MM.1S (cell line): ENCODE data around the gene PLEKHH1.

Experiments used
- DNase-seq: peaks from one replicate; pipeline ENCODE4 v3.0.0-alpha.2; 2015
- H2AFZ ChIP-seq: fragments of 300-600 bp; sonication (generic); 2 replicates; pipeline ENCODE4 v1.6.0; 2016; ENCODE audit warnings: antibody characterized with exemption, low read length
- H3F3A ChIP-seq: fragments of 300-600 bp; sonication (generic); 2 replicates; pipeline ENCODE4 v1.6.1; 2016; ENCODE audit warnings: mild to moderate bottlenecking, antibody characterized with exemption, low read length, moderate library complexity, mixed read lengths; ENCODE audit not compliant: insufficient read depth
- H3K27ac ChIP-seq: fragments of 300-600 bp; sonication (generic); 2 replicates; pipeline ENCODE4 v1.5.1; 2016; ENCODE audit warnings: mild to moderate bottlenecking, low read length
- H3K27me3 ChIP-seq: fragments of 300-600 bp; sonication (generic); replicated peaks from 2 replicates; pipeline ENCODE4 v1.6.0; 2016; ENCODE audit warnings: low read length; ENCODE audit not compliant: insufficient read depth
- H3K36me3 ChIP-seq: fragments of 300-600 bp; sonication (generic); replicated peaks from 2 replicates; pipeline ENCODE4 v1.6.1; 2016; ENCODE audit warnings: mild to moderate bottlenecking, low read length, mixed read lengths; ENCODE audit not compliant: insufficient read depth
- H3K4me1 ChIP-seq: fragments of 300-600 bp; sonication (generic); 2 replicates; pipeline ENCODE4 v1.6.1; 2016; ENCODE audit warnings: low read length, mixed read lengths
- H3K4me2 ChIP-seq: fragments of 300-600 bp; sonication (generic); 2 replicates; pipeline ENCODE4 v1.6.0; 2016; ENCODE audit warnings: low read depth, low read length
- H3K4me3 ChIP-seq: fragments of 300-600 bp; sonication (generic); 2 replicates; pipeline ENCODE4 v1.5.1; 2016; ENCODE audit warnings: low read length, mixed read lengths
- H3K79me2 ChIP-seq: fragments of 300-600 bp; sonication (generic); 2 replicates; pipeline ENCODE4 v1.6.1; 2016; ENCODE audit warnings: mixed run types, low read length, mixed read lengths
- H3K9ac ChIP-seq: fragments of 300-600 bp; sonication (generic); 2 replicates; pipeline ENCODE4 v1.6.1; 2016; ENCODE audit warnings: low read length, mixed read lengths
- H3K9me2 ChIP-seq: fragments of 300-600 bp; sonication (generic); replicated peaks from 2 replicates; pipeline ENCODE4 v1.6.1; 2016; ENCODE audit warnings: mild to moderate bottlenecking, low read length, mixed read lengths; ENCODE audit not compliant: insufficient read depth
- H3K9me3 ChIP-seq: fragments of 300-600 bp; sonication (generic); replicated peaks from 2 replicates; pipeline ENCODE4 v1.6.1; 2016; ENCODE audit warnings: mild to moderate bottlenecking, low read length, mixed read lengths; ENCODE audit not compliant: insufficient read depth
- H4K20me1 ChIP-seq: fragments of 300-600 bp; sonication (generic); 2 replicates; pipeline ENCODE4 v1.6.1; 2016; ENCODE audit warnings: mild to moderate bottlenecking, low read length, moderate library complexity, mixed read lengths; ENCODE audit not compliant: insufficient read depth
- CTCF ChIP-seq: fragments of 300-600 bp; sonication (generic); IDR thresholded peaks from 2 replicates; pipeline ENCODE4 v1.5.1; 2016; ENCODE audit warnings: antibody characterized with exemption, low read length, mixed read lengths
- EZH2 ChIP-seq: fragments of 300-600 bp; sonication (generic); optimal IDR thresholded peaks from 2 replicates; pipeline ENCODE3; 2017; ENCODE audit warnings: low read depth, mild to moderate bottlenecking, antibody characterized with exemption, low read length, mixed read lengths
- EZH2phosphoT487 ChIP-seq: fragments of 300-600 bp; sonication (generic); IDR thresholded peaks from 2 replicates; pipeline ENCODE4 v1.6.1; 2018; ENCODE audit warnings: antibody characterized with exemption, low read length

Gene PLEKHH1

GRCh38 chr14:67566908-67567307, 33.8 kb downstream of the PLEKHH1 start:
- Histone ChIP-seq H2AFZ (no peak overlapping the region), H4K20me1 (no peaks in the 10 kb centered on the region), H3K27ac (no peak overlapping the region), H3K9ac (no peak overlapping the region), H3K4me1 (no peaks in the 10 kb centered on the region), H3K4me2 (no peak overlapping the region), H3K36me3 (no peaks in the 10 kb centered on the region), H3K9me3 (no peaks in the 10 kb centered on the region), H3K27me3 (no peaks in the 10 kb centered on the region), H3K9me2 (no peaks in the 10 kb centered on the region), H3K79me2 (no peaks in the 10 kb centered on the region), H3F3A (no peaks in the 10 kb centered on the region), H3K4me3 (no peak overlapping the region)
- DNase-seq = no peak
- TF ChIP-seq CTCF (no peak), EZH2 (no peak), EZH2phosphoT487 (no peak)

- no peaks in the 10 kb centered on the region for H3K36me3 ChIP-seq
- H2AFZ ChIP-seq = no peak overlapping the region
- no peaks in the 10 kb centered on the region for H3K27me3 ChIP-seq
- DNase-seq = no peak
- no peak overlapping the region for H3K9ac ChIP-seq
- no peaks in the 10 kb centered on the region for H3K79me2 ChIP-seq
- no peak overlapping the region for H3K4me2 ChIP-seq
- no peaks in the 10 kb centered on the region for H3K9me3 ChIP-seq
- H3K4me1 ChIP-seq = no peaks in the 10 kb centered on the region
- H4K20me1 ChIP-seq = no peaks in the 10 kb centered on the region
- H3K27ac ChIP-seq = no peak overlapping the region
- H3K4me3 ChIP-seq = no peak overlapping the region
- H3F3A ChIP-seq = no peaks in the 10 kb centered on the region
- no peaks in the 10 kb centered on the region for H3K9me2 ChIP-seq
- TF ChIP-seq CTCF (no peak), EZH2phosphoT487 (no peak), EZH2 (no peak)
Observed at GRCh38 chr14:67567654-67568053, 34.6 kb downstream of the PLEKHH1 start.

- DNase-seq = no peak
- H3K9me2 ChIP-seq = no peaks in the 10 kb centered on the region
- no peak overlapping the region for H3K4me2 ChIP-seq
- H3F3A ChIP-seq = no peaks in the 10 kb centered on the region
- H3K27ac ChIP-seq = no peak overlapping the region
- no peak overlapping the region for H2AFZ ChIP-seq
- H4K20me1 ChIP-seq = no peaks in the 10 kb centered on the region
- no peaks in the 10 kb centered on the region for H3K79me2 ChIP-seq
- H3K9ac ChIP-seq = no peak overlapping the region
- TF ChIP-seq EZH2phosphoT487 = no peak
- no peak for TF ChIP-seq EZH2
- no peak for TF ChIP-seq CTCF
- H3K4me1 ChIP-seq = no peaks in the 10 kb centered on the region
- no peak overlapping the region for H3K4me3 ChIP-seq
- no peaks in the 10 kb centered on the region for H3K36me3 ChIP-seq
- no peaks in the 10 kb centered on the region for H3K27me3 ChIP-seq
- no peaks in the 10 kb centered on the region for H3K9me3 ChIP-seq
Observed at GRCh38 chr14:67569011-67569650, 36.0 kb downstream of the PLEKHH1 start.
